Cardiac fibroblast (primary cell): ENCODE measurements around the gene FAM163B.

Experiments
- DNase-seq, 2 donors: peaks; one replicate each; pipeline versions ENCODE4 v3.0.0 to v3.0.0-alpha.2; 2010; ENCODE audit warnings: low read depth in 2 of 2
- H3K4me3 ChIP-seq, 2 donors: replicated peaks in 1 of 2; 1 replicate in 1 of 2; 2 replicates in 1 of 2; pipeline ENCODE4 v1.5.1; 2011; ENCODE audit warnings: low read depth in 2 of 2, low read length in 2 of 2, mild to moderate bottlenecking in 2 of 2, moderate library complexity in 1 of 2
- TF ChIP-seq, protein P1 (sequence below): IDR thresholded peaks from one replicate; pipeline ENCODE4 v1.5.1; 2011; ENCODE audit warnings: low read depth, mild to moderate bottlenecking, low read length, inconsistent platforms

FAM163B gene

GRCh38 chr9:133558191-133559126 lies 50.7 kb downstream of the FAM163B start:
- H3K4me3 ChIP-seq = no peak overlapping the region
- DNase-seq = peak; percentile 80 to 84
- TF ChIP-seq, protein P1, sequence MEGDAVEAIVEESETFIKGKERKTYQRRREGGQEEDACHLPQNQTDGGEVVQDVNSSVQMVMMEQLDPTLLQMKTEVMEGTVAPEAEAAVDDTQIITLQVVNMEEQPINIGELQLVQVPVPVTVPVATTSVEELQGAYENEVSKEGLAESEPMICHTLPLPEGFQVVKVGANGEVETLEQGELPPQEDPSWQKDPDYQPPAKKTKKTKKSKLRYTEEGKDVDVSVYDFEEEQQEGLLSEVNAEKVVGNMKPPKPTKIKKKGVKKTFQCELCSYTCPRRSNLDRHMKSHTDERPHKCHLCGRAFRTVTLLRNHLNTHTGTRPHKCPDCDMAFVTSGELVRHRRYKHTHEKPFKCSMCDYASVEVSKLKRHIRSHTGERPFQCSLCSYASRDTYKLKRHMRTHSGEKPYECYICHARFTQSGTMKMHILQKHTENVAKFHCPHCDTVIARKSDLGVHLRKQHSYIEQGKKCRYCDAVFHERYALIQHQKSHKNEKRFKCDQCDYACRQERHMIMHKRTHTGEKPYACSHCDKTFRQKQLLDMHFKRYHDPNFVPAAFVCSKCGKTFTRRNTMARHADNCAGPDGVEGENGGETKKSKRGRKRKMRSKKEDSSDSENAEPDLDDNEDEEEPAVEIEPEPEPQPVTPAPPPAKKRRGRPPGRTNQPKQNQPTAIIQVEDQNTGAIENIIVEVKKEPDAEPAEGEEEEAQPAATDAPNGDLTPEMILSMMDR = no peak

DNA sequence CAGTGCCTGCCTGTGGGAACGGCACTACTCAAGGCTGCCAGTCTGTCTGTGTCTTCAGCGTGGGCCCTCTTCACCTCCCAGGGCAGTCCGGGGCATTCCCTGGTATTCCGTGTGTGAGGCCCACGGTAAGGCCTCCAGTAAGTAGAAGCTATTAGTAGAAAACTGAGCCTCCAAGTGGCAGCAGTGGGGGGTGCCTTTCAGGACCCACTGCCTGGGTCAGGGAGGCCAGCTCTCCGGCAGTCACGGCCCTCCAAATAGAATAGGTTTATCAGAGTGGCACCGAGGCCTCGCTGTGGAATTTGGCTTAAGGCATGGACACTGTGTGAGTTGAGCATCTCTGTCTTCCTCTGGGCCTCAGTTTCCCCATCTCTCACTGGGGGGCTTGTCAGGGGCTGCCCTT lies 51.6 kb downstream of the FAM163B start:
- no peak for DNase-seq
- TF ChIP-seq, protein P1 = no peak
- no peak overlapping the region for H3K4me3 ChIP-seq

- no peak for DNase-seq
- H3K4me3 ChIP-seq = no peak overlapping the region
- TF ChIP-seq, protein P1 = no peak
These were observed 52.8 kb downstream of the FAM163B start for GRCh38 chr9:133556354-133556753.

GRCh38 chr9:133554729-133555128 lies 54.5 kb downstream of the FAM163B start:
- TF ChIP-seq, protein P1 = no peak
- no peak for DNase-seq

DNA sequence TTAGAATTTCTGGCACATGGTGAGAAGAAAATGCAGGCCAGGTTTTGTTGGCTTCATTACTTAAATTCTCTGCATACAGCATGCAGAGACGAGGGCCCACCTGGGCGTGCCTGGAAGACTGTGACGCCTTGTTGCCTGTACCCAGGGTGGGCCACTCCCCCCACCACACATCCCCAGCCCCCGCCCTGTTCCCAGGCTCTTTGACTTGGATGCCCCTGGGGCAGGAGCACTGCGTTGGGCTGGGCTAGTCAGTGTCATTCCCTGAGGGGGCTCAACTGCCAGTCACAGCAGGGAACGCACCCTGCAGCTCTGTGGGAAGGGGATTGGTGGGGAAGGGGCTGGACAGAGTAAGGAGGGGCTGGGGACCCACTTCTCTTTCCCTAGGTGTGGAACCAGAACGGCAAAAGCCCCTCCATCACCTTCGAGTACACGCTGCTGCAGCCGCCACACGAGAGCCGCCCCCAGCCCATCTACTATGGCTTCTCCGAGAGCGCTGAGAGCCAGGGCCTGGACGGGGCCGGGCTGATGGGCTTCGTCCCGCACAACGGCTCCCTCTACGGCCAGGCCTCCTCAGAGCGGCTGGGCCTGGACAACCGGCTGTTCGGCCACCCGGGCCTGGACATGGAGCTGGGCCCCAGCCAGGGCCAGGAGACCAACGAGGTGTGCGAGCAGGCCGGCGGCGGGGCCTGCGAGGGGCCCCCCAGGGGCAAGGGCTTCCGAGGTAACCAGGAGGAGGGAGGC lies 55.0 kb downstream of the FAM163B start:
- H3K4me3 ChIP-seq = no peak overlapping the region
- DNase-seq = no peak
- TF ChIP-seq, protein P1 = no peak

More at GRCh38 chr9:133554729-133555128, 54.5 kb downstream of the FAM163B start:
- no peak overlapping the region for H3K4me3 ChIP-seq

- DNase-seq = no peak
- TF ChIP-seq, protein P1 = no peak
- no peak overlapping the region for H3K4me3 ChIP-seq
These were observed 56.1 kb downstream of the FAM163B start for GRCh38 chr9:133553123-133553522.
